Amygdala (tissue), 56 donors: ENCODE results near the gene PLCL1.
A peak's percentile ranks its signal among the peaks of the same experiment; 100 is the strongest.
"Not testable (repeated sequence)": the region's sequence is repeated elsewhere in the genome, so short reads cannot be mapped to it uniquely, and the experiment has no call there.

Experiments used
- DNase-seq, 56 donors: peaks; one replicate each; lab custom pipeline; 2025; lab: John Stamatoyannopoulos, UW

The PLCL1 gene

GRCh38 chr2:197986977-197987376 lies 182.6 kb downstream of the PLCL1 start:
- DNase-seq, result no peak

DNA sequence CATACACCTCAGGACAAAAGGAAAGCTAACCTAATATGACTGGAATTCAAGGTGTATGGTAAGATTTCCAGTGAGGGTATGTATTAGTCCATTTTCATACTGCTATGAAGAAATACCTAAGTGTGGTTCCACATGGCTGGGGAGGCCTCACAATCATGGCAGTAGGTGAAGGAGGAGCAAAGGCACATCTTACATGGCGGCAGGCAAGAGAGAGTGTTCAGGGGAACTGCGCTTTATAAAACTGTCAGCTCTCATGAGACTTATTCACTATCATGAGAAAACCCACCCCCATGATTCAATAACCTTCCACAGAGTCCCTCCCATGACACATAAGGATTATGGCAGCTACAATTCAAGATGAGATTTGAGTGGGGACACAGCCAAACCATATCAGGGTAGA lies 186.0 kb downstream of the PLCL1 start:
- DNase-seq, result no peak

DNA sequence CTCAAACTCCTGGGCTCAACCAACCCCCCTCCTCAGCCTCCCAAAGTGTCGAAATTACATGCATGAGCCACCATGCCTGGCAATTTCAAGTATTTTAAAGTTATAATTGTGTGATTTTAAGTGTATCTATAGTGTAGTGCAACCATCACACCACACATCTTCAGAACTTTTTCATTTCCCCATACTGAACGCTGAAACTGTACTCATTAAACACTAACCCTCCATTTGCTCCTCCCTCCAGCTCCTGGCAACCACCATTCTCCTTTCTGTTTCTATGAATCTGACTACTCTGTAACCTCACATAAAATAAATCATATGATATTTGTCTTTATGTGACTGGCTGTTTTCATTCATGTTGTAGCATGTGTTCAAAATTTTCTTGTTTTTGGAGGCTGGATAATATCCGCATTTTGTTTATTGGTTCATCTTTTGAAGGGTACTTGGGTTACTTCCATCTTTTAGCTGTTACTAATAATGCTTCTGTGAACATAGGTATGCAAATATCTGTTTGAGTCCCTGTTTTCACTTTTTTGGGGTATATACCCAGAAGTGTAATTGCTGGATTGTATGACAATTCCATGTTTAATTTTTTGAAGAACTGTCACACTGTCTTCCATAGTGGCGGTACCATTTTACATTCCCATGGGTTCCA lies 188.2 kb downstream of the PLCL1 start:
- no peak for DNase-seq

GRCh38 chr2:197993363-197993762 lies 189.0 kb downstream of the PLCL1 start:
- no peak for DNase-seq

- no peak for DNase-seq
These were observed 189.4 kb downstream of the PLCL1 start for GRCh38 chr2:197993830-197994229.

DNA sequence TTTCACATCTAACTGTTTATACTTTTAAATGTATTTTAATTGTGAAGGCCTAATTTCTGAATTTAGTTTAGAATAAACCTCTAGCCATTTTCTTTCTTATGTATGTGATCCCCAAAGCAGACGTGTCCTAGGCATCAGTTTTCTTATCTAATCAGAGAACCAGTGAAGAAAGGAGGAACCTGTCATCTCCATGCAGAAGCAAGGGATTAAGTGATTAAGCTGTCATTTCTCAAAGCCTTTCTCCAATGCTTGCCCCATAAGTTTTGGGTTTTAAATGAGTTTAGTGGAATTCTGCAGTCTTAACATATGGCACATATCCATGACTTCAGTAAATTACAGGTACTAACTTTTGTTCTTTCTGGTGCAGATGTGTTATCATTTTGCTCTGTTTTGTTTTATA lies 190.4 kb downstream of the PLCL1 start:
- no peak for DNase-seq

GRCh38 chr2:197996583-197996982 lies 192.2 kb downstream of the PLCL1 start:
- no peak for DNase-seq

- DNase-seq, result peak in 6 of 56 donors; percentile 0 to 39 (median 10)
These were observed 192.7 kb downstream of the PLCL1 start for GRCh38 chr2:197997083-197997541.

DNA sequence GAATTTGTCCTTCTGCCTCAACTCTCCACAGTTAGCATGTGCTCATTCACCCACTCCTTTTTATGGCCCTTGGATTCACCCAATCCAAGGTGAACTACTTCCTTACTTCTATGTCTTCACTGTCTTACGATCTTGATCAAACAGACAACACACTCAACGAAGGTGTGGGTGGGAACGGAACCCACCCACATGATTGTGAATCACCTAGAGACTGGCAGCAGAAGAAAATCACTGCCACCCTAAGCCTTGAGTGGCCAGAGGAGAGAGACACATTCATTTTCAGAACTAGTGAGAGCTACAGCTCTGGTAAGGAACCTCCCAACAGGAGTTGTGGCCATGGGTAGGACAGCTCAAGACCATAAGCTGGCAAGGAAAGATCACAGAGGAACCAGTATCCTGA lies 194.3 kb downstream of the PLCL1 start:
- DNase-seq, result no peak

GRCh38 chr2:198000417-198000816 lies 196.0 kb downstream of the PLCL1 start:
- DNase-seq, result no peak

GRCh38 chr2:198004173-198004572 lies 199.8 kb downstream of the PLCL1 start:
- no peak for DNase-seq

DNA sequence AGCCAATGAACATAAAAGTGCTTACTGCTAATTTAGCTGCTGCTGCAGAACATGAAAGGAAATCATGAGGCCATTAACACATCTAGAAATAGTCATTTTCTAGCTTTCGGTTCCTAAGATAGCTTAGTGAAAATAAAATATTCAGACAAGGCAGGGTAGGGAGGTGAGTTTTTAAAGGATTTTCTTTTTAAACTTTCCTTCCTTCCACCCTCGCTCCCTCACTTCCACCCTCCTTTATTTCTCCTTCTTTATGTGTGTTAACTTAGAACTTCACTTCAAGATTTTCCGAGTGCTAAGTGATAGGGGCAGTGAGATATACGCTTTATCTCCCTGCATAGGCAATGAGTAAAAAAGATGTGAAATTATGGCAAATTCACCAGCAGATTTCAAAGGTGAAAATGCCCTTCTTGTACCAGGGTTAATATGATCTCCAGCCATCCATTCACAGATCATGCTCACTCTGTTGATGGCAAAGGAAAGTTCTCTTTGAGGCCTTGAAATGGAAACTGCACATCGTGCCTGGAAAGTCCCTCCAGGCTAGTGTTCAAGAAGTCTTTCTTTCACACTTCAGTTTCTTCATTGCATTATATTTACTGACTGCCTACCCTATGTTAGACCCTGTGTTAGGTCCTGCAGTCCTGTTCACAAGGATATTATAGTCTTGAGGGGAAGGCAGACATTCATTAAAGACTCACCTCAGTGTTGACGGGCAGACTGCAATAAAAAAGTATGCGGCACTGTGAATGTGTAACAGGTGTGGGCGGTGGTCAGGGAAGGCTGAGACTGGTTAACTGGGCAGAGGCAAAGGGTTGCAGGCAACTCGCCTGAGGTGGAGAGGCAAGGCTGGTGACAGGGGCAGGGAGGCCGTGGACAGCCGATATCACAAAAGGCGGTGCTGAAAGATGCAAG lies 200.8 kb downstream of the PLCL1 start:
- DNase-seq, result no peak

DNA sequence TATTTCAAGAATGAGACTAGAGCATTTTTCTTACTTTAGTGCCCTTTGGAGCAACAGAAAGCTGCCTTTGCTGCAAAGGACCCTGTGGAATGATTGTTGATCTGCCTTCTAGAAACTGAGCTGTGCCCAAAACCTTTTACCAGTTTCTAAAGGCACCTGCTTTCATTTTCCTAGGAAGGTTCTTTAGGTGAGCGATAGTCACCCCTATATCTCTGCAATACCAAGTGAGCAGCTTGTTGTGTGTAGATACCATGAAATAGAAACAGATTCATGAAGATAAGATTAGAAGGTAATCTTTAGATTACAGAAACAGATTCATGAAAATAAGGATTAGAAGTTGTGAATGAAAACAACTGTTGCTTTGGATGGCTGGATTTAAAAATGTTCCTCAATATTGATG lies 202.3 kb downstream of the PLCL1 start:
- no peak for DNase-seq

DNA sequence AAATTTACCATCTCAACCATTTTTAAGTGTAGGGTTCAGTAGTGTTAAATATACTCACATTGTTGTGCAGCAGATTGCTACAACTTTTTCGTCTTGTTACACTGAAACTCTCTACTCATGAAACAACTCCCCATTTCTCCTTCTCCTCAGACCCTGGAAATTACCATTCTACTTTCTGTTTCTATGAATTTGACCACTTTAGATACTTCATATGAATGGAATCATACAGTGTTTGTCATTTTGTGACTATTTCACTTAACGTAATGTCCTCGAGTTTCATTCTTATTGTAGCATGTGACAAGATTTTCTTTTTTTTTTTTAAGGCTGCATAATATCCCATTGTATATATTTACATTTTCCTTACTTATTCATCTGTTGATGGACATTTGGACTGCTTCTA lies 203.8 kb downstream of the PLCL1 start:
- DNase-seq, result no peak

GRCh38 chr2:198012025-198012424 lies 207.6 kb downstream of the PLCL1 start:
- no peak for DNase-seq

DNA sequence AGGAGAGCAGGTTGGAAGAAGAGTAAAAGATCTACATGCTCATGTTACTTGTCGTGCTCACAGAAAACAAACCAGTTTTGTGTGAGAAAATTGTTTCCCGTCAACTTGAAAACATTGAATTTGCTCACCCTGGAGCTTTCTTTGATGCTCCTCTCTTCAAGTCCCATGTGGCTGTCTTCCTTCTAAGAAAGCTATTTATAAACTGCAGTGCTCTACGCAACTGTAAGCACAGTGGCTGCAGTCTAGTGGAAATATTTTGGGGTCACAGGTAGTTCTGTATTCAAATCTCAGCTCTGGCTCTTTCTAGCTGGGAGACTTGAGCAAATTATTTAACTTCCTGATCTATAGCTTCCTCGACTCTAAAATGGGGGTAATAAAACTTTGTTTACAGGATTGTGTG lies 211.8 kb downstream of the PLCL1 start:
- no peak for DNase-seq

- DNase-seq, result no peak
These were observed 212.7 kb downstream of the PLCL1 start for GRCh38 chr2:198017068-198017467.

DNA sequence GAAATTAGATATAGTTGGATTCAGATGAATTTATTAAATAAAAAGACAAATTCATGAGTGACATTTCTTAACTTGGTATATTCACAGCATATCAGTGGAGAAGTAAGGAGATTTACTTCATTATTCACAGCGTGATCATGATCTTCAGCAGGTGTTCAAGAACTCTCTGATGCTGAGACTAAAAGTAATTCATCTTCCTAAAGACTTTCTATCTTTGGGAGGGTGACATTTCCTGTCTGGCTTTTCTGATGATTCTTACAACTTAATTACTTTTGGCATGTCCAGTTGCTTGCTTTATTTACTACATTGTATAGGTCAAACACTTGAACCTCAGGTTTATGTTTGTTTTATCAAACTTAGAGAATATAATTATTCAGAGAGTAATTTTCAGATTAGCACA lies 224.6 kb downstream of the PLCL1 start:
- no peak for DNase-seq

GRCh38 chr2:198029576-198029975 lies 225.2 kb downstream of the PLCL1 start:
- DNase-seq, result not testable (repeated sequence)

GRCh38 chr2:198033626-198034025 lies 229.2 kb downstream of the PLCL1 start:
- no peak for DNase-seq

- DNase-seq, result no peak
These were observed 231.9 kb downstream of the PLCL1 start for GRCh38 chr2:198036029-198036879.
